ENCODE data around the gene FYB2. TPM values are rescaled to one million over a fixed set of nuclear protein-coding genes. Genes with fewer than 3 reads are reported as not detected.

Gene FYB2
- polyA plus RNA-seq, 1 donor from 2014 or later, result 0.69 TPM

DNA sequence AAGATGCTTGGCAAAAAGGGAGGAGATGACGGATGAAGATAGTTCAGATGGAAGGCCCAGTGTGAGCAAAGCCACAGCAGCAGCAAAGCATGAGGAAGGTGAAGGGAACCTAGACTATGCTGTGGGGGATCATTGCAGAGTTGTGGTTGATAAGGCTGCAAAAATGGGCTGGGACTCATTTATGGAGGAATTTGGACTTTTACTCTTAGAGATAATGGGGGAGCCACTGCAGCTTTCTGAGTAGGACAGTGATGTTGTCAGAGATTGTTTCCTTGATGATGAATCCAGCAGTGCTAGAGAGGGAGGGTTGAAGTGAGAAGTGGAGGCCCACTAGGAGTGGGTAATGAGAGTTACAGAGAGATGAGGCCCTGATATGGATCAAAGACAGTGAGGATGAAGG is 33.3 kb upstream of the FYB2 start:
- Histone ChIP-seq H3K27me3 (ENCODE audit: insufficient read depth, low read depth, low read length) (no peaks in the 10 kb centered on the region), H2AFZ (ENCODE audit: low read depth, low read length) (no peak overlapping the region), H3K79me2 (replicated peaks; ENCODE audit: insufficient read depth, low read length) (no peaks in the 10 kb centered on the region), H3F3A (ENCODE audit: insufficient read depth, low read length, poor library complexity, severe bottlenecking) (peaks cover 3% of the 10 kb centered on the region), H3K4me3 (ENCODE audit: low read length) (no peak overlapping the region), H3K9ac (ENCODE audit: low read length) (no peak overlapping the region), H3K9me2 (ENCODE audit: insufficient read depth, low read length) (no peaks in the 10 kb centered on the region), H4K20me1 (ENCODE audit: insufficient read depth) (no peaks in the 10 kb centered on the region), H3K9me3 (ENCODE audit: low read length) (no peaks in the 10 kb centered on the region), H3K27ac (ENCODE audit: low read length) (no peak overlapping the region), H3K36me3 (ENCODE audit: insufficient read depth, low read length) (no peaks in the 10 kb centered on the region), H3K4me2 (ENCODE audit: low read length) (no peak overlapping the region)
- TF ChIP-seq SMC3 (conservative IDR thresholded peaks at IDR 0.05; ENCODE audit: poor library complexity), result no peak
- TF ChIP-seq MXI1 (conservative IDR thresholded peaks at IDR 0.05; ENCODE audit: poor library complexity, severe bottlenecking), result no peak
- TF ChIP-seq RAD21 (conservative IDR thresholded peaks at IDR 0.05), result no peak
- TF ChIP-seq EP300 (conservative IDR thresholded peaks at IDR 0.05; ENCODE audit: poor library complexity, severe bottlenecking), result no peak
- TF ChIP-seq TAF1 (IDR thresholded peaks at IDR 0.05; ENCODE audit: low read depth), result no peak
- TF ChIP-seq, protein P1, sequence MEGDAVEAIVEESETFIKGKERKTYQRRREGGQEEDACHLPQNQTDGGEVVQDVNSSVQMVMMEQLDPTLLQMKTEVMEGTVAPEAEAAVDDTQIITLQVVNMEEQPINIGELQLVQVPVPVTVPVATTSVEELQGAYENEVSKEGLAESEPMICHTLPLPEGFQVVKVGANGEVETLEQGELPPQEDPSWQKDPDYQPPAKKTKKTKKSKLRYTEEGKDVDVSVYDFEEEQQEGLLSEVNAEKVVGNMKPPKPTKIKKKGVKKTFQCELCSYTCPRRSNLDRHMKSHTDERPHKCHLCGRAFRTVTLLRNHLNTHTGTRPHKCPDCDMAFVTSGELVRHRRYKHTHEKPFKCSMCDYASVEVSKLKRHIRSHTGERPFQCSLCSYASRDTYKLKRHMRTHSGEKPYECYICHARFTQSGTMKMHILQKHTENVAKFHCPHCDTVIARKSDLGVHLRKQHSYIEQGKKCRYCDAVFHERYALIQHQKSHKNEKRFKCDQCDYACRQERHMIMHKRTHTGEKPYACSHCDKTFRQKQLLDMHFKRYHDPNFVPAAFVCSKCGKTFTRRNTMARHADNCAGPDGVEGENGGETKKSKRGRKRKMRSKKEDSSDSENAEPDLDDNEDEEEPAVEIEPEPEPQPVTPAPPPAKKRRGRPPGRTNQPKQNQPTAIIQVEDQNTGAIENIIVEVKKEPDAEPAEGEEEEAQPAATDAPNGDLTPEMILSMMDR (IDR thresholded peaks at IDR 0.05; ENCODE audit: poor library complexity, severe bottlenecking), result no peak
- no peak for TF ChIP-seq EZH2 (IDR thresholded peaks at IDR 0.05; ENCODE audit: borderline replicate concordance, insufficient read depth, low read length, poor library complexity, severe bottlenecking)
- no peak for TF ChIP-seq POLR2AphosphoS5 (IDR thresholded peaks at IDR 0.05)
- TF ChIP-seq, protein P2, sequence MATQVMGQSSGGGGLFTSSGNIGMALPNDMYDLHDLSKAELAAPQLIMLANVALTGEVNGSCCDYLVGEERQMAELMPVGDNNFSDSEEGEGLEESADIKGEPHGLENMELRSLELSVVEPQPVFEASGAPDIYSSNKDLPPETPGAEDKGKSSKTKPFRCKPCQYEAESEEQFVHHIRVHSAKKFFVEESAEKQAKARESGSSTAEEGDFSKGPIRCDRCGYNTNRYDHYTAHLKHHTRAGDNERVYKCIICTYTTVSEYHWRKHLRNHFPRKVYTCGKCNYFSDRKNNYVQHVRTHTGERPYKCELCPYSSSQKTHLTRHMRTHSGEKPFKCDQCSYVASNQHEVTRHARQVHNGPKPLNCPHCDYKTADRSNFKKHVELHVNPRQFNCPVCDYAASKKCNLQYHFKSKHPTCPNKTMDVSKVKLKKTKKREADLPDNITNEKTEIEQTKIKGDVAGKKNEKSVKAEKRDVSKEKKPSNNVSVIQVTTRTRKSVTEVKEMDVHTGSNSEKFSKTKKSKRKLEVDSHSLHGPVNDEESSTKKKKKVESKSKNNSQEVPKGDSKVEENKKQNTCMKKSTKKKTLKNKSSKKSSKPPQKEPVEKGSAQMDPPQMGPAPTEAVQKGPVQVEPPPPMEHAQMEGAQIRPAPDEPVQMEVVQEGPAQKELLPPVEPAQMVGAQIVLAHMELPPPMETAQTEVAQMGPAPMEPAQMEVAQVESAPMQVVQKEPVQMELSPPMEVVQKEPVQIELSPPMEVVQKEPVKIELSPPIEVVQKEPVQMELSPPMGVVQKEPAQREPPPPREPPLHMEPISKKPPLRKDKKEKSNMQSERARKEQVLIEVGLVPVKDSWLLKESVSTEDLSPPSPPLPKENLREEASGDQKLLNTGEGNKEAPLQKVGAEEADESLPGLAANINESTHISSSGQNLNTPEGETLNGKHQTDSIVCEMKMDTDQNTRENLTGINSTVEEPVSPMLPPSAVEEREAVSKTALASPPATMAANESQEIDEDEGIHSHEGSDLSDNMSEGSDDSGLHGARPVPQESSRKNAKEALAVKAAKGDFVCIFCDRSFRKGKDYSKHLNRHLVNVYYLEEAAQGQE (IDR thresholded peaks at IDR 0.05; ENCODE audit: borderline replicate concordance), result no peak

- H2AFZ ChIP-seq (ENCODE audit: low read depth, low read length), result no peak overlapping the region
Measured at GRCh38 chr1:56850922-56851321, 31.7 kb upstream of the FYB2 start.

More at GRCh38 chr1:56850922-56851321, 31.7 kb upstream of the FYB2 start:
- TF ChIP-seq POLR2AphosphoS5 (IDR thresholded peaks at IDR 0.05) (no peak), EZH2 (IDR thresholded peaks at IDR 0.05; ENCODE audit: borderline replicate concordance, insufficient read depth, low read length, poor library complexity, severe bottlenecking) (no peak), SMC3 (conservative IDR thresholded peaks at IDR 0.05; ENCODE audit: poor library complexity) (no peak), TAF1 (IDR thresholded peaks at IDR 0.05; ENCODE audit: low read depth) (no peak), EP300 (conservative IDR thresholded peaks at IDR 0.05; ENCODE audit: poor library complexity, severe bottlenecking) (no peak), MXI1 (conservative IDR thresholded peaks at IDR 0.05; ENCODE audit: poor library complexity, severe bottlenecking) (no peak), RAD21 (conservative IDR thresholded peaks at IDR 0.05) (no peak)
- TF ChIP-seq, protein P2 (IDR thresholded peaks at IDR 0.05; ENCODE audit: borderline replicate concordance), result no peak
- TF ChIP-seq, protein P1 (IDR thresholded peaks at IDR 0.05; ENCODE audit: poor library complexity, severe bottlenecking), result no peak
- Histone ChIP-seq H3K9ac (ENCODE audit: low read length) (no peak overlapping the region), H3K27ac (ENCODE audit: low read length) (no peak overlapping the region), H3K4me2 (ENCODE audit: low read length) (no peak overlapping the region), H3K9me2 (ENCODE audit: insufficient read depth, low read length) (no peaks in the 10 kb centered on the region), H3K27me3 (ENCODE audit: insufficient read depth, low read depth, low read length) (no peaks in the 10 kb centered on the region), H3K79me2 (replicated peaks; ENCODE audit: insufficient read depth, low read length) (no peaks in the 10 kb centered on the region), H3F3A (ENCODE audit: insufficient read depth, low read length, poor library complexity, severe bottlenecking) (peaks cover 3% of the 10 kb centered on the region), H3K4me3 (ENCODE audit: low read length) (no peak overlapping the region), H3K9me3 (ENCODE audit: low read length) (no peaks in the 10 kb centered on the region), H4K20me1 (ENCODE audit: insufficient read depth) (no peaks in the 10 kb centered on the region), H3K36me3 (ENCODE audit: insufficient read depth, low read length) (no peaks in the 10 kb centered on the region)

All from neural cell (in vitro differentiated cells).